Activated naive CD4-positive, alpha-beta T cell treated with anti-CD3 and anti-CD28 coated beads, Interleukin-2, amount 50 U/mL, for 72 hours (primary cell): ENCODE results near the gene KCNE3. TPM values are rescaled to one million over a fixed set of nuclear protein-coding genes. Genes with fewer than 3 reads are reported as not detected.
A peak's percentile ranks its signal among the peaks of the same experiment; 100 is the strongest.

Experiments
- ATAC-seq, 2 donors: fragments of 150-1000 bp; cut with Tn5 transposase; 2 replicates each; pipeline ENCODE4 v1.10.0; 2021; ENCODE audit warnings: mild to moderate bottlenecking in 2 of 2, moderate library complexity in 2 of 2
- DNase-seq, 2 donors: peaks; one replicate each; pipeline ENCODE4 v3.0.0; 2021 to 2022; ENCODE audit warnings: low spot score in 2 of 2
- H3K27ac Mint-ChIP-seq, 2 donors: one replicate each; pipeline ENCODE4 v1.8.0; 2022; ENCODE audit warnings: mild to moderate bottlenecking in 2 of 2, mixed read lengths in 2 of 2
- H3K36me3 Mint-ChIP-seq, 2 donors: one replicate each; pipeline ENCODE4 v1.8.0; 2022; ENCODE audit warnings: mixed read lengths in 2 of 2
- H3K9me3 Mint-ChIP-seq, 2 donors: one replicate each; pipeline ENCODE4 v1.8.0; 2022; ENCODE audit warnings: mixed read lengths in 2 of 2
- total RNA-seq, 2 donors: library from RNA; stranded (reverse); gene quantifications; one replicate each; pipeline ENCODE4 v1.2.3, GENCODE V29; 2022

KCNE3 gene
- total RNA-seq, 2 donors from 2014 or later: not detected

- no peak overlapping the region for H3K27ac Mint-ChIP-seq
- H3K9me3 Mint-ChIP-seq: no peaks in the 10 kb centered on the region
- DNase-seq (no peak), ATAC-seq (no peak)
- H3K36me3 Mint-ChIP-seq: no peaks in the 10 kb centered on the region
These were observed 11.8 kb upstream of the KCNE3 start for GRCh38 chr11:74478877-74479731.

GRCh38 chr11:74476536-74476935, 9.2 kb upstream of the KCNE3 start:
- Mint-ChIP-seq H3K36me3 (no peaks in the 10 kb centered on the region), H3K9me3 (no peaks in the 10 kb centered on the region), H3K27ac (no peak overlapping the region)
- ATAC-seq (no peak), DNase-seq (no peak)

GRCh38 chr11:74474316-74474715, 7.0 kb upstream of the KCNE3 start:
- Mint-ChIP-seq H3K27ac (no peak overlapping the region), H3K36me3 (no peaks in the 10 kb centered on the region), H3K9me3 (no peaks in the 10 kb centered on the region)
- DNase-seq (no peak), ATAC-seq (no peak)

- Mint-ChIP-seq H3K9me3 (no peaks in the 10 kb centered on the region), H3K27ac (no peak overlapping the region), H3K36me3 (no peaks in the 10 kb centered on the region)
- ATAC-seq: no peak
- no peak for DNase-seq
These were observed 6.2 kb upstream of the KCNE3 start for GRCh38 chr11:74473382-74474173.

- H3K9me3 Mint-ChIP-seq: no peaks in the 10 kb centered on the region
- H3K27ac Mint-ChIP-seq: peak overlapping the region; percentile 31 to 47
- no peaks in the 10 kb centered on the region for H3K36me3 Mint-ChIP-seq
- DNase-seq (no peak), ATAC-seq (peak; percentile 31 to 69)
These were observed 4.5 kb upstream of the KCNE3 start for GRCh38 chr11:74471668-74472429.

- H3K27ac Mint-ChIP-seq: peak overlapping the region; percentile 37 to 47
- no peak for ATAC-seq
- no peaks in the 10 kb centered on the region for H3K36me3 Mint-ChIP-seq
- H3K9me3 Mint-ChIP-seq: no peaks in the 10 kb centered on the region
- no peak for DNase-seq
These were observed 3.7 kb upstream of the KCNE3 start for GRCh38 chr11:74471037-74471436.

- ATAC-seq (no peak), DNase-seq (no peak)
- no peak overlapping the region for H3K27ac Mint-ChIP-seq
- H3K9me3 Mint-ChIP-seq: no peaks in the 10 kb centered on the region
- H3K36me3 Mint-ChIP-seq: no peaks in the 10 kb centered on the region
These were observed 3.2 kb upstream of the KCNE3 start for GRCh38 chr11:74470526-74470925.

GRCh38 chr11:74468936-74469335, 1.6 kb upstream of the KCNE3 start:
- H3K9me3 Mint-ChIP-seq: no peaks in the 10 kb centered on the region
- no peak overlapping the region for H3K27ac Mint-ChIP-seq
- DNase-seq (no peak), ATAC-seq (no peak)
- H3K36me3 Mint-ChIP-seq: no peaks in the 10 kb centered on the region

GRCh38 chr11:74468521-74468920, 1.2 kb upstream of the KCNE3 start:
- DNase-seq: no peak
- no peaks in the 10 kb centered on the region for H3K9me3 Mint-ChIP-seq
- no peak for ATAC-seq
- H3K36me3 Mint-ChIP-seq: no peaks in the 10 kb centered on the region
- H3K27ac Mint-ChIP-seq: no peak overlapping the region

- Mint-ChIP-seq H3K36me3 (no peaks in the 10 kb centered on the region), H3K27ac (no peak overlapping the region), H3K9me3 (no peaks in the 10 kb centered on the region)
- no peak for ATAC-seq
- DNase-seq: no peak
These were observed 709 bp upstream of the KCNE3 start for GRCh38 chr11:74468058-74468457.

- ATAC-seq (no peak), DNase-seq (no peak)
- H3K9me3 Mint-ChIP-seq: no peaks in the 10 kb centered on the region
- H3K27ac Mint-ChIP-seq: no peak overlapping the region
- no peaks in the 10 kb centered on the region for H3K36me3 Mint-ChIP-seq
These were observed 2.0 kb downstream of the KCNE3 start for GRCh38 chr11:74465291-74465708.

- no peaks in the 10 kb centered on the region for H3K9me3 Mint-ChIP-seq
- ATAC-seq (no peak), DNase-seq (no peak)
- H3K27ac Mint-ChIP-seq: no peak overlapping the region
- no peaks in the 10 kb centered on the region for H3K36me3 Mint-ChIP-seq
These were observed 2.6 kb downstream of the KCNE3 start for GRCh38 chr11:74464746-74465145.

- Mint-ChIP-seq H3K9me3 (no peaks in the 10 kb centered on the region), H3K27ac (no peak overlapping the region), H3K36me3 (no peaks in the 10 kb centered on the region)
- ATAC-seq (no peak), DNase-seq (no peak)
These were observed 4.1 kb downstream of the KCNE3 start for GRCh38 chr11:74463216-74463615.

- ATAC-seq: no peak
These were observed 4.7 kb downstream of the KCNE3 start for GRCh38 chr11:74462631-74463030.

GRCh38 chr11:74462009-74462408, 5.3 kb downstream of the KCNE3 start:
- ATAC-seq: no peak
- H3K36me3 Mint-ChIP-seq: no peaks in the 10 kb centered on the region
- H3K9me3 Mint-ChIP-seq: no peaks in the 10 kb centered on the region
- H3K27ac Mint-ChIP-seq: no peak overlapping the region
- DNase-seq: no peak

More at GRCh38 chr11:74462631-74463030, 4.7 kb downstream of the KCNE3 start:
- no peak overlapping the region for H3K27ac Mint-ChIP-seq
- DNase-seq: no peak
- no peaks in the 10 kb centered on the region for H3K36me3 Mint-ChIP-seq
- H3K9me3 Mint-ChIP-seq: no peaks in the 10 kb centered on the region

- DNase-seq: no peak
- no peaks in the 10 kb centered on the region for H3K9me3 Mint-ChIP-seq
These were observed 6.7 kb downstream of the KCNE3 start for GRCh38 chr11:74460481-74461154.

More at GRCh38 chr11:74460481-74461154, 6.7 kb downstream of the KCNE3 start:
- ATAC-seq: no peak
- H3K36me3 Mint-ChIP-seq: no peaks in the 10 kb centered on the region
- H3K27ac Mint-ChIP-seq: no peak overlapping the region
